Keratinocyte (primary cell): Measurements from ENCODE around the gene EEF2K.

Experiments used
- CTCF ChIP-seq, 3 experiments: IDR thresholded peaks in 1 of 3; conservative IDR thresholded peaks in 1 of 3; optimal IDR thresholded peaks in 1 of 3; 2 replicates in 2 of 3; 3 replicates in 1 of 3; pipeline versions ENCODE3 to v1.5.1; 2011; ENCODE audit warnings: low read length in 3 of 3, mild to moderate bottlenecking in 3 of 3, moderate library complexity in 2 of 3, control low read depth in 1 of 3, inconsistent platforms in 1 of 3; ENCODE audit not compliant: insufficient read depth in 2 of 3; ENCODE audit errors: extremely low read depth in 1 of 3
- EZH2 ChIP-seq: IDR thresholded peaks from one replicate; pipeline ENCODE4 v1.6.1; 2012; ENCODE audit warnings: inconsistent platforms, mild to moderate bottlenecking, low read length, moderate library complexity

DNA sequence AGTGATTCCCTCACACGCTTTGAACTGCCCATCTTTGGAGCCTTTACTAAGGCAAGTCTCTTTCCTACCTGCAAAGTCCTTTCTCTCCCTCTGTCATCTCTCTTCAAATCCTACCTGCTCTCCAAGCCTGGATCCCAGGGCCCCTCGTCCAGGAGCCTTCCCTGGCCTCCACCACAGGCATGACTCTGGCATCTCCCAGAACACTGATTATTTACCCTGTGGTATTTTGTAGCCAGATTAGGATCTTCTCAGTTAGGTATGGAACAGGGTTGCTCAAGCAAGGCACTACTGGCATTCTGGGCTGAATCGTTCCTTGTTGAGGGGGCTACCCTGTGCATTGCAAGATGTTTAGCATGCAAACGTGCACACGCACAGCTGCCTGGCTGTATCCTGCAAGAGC is 59.3 kb downstream of the EEF2K start:
- TF ChIP-seq CTCF (optimal IDR thresholded peaks at IDR 0.05 in 1 of 3, IDR thresholded peaks at IDR 0.05 in 1 of 3, conservative IDR thresholded peaks at IDR 0.05 in 1 of 3; ENCODE audit: extremely low read depth in 1 of 3, insufficient read depth in 2 of 3, low read length in 3 of 3), result no peak
- no peak for TF ChIP-seq EZH2
